HG02852 (cell line): ENCODE results near the gene DCAF15.

Source experiments
- ATAC-seq: cut with Tn5 transposase; IDR thresholded peaks from one replicate; pipeline ENCODE4 v1.9.1; 2021; ENCODE audit warnings: mild to moderate bottlenecking, moderate library complexity; ENCODE audit not compliant: unreplicated experiment

DCAF15 gene

GRCh38 chr19:13929956-13930355 lies 22.4 kb upstream of the DCAF15 start:
- ATAC-seq: no peak

GRCh38 chr19:13930402-13930801 lies 21.9 kb upstream of the DCAF15 start:
- no peak for ATAC-seq

- no peak for ATAC-seq
These were observed 20.7 kb upstream of the DCAF15 start for GRCh38 chr19:13931391-13932148.

DNA sequence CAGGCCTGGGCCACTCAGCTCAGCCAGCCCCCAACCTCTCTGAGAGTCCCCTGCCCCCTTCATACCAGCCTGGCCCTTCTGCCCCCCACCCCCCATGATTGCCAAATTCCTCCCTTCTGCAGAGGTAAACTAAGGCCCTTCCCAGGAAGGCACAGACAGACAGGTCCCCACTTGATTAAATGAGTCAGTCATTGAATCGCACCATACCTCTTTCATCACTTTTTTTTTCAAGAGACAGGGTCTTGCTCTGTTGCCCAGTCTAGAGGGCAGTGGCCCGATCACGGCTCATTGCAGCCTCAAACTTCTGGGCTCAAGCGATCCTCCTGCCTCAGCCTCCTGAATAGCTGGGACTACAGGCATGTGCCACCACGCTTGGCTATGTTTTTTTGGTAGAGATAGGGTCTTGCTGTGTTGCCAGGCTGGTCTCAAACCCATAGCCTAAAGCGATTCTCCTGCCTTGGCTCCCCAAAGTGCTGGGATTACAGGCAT lies 20.1 kb upstream of the DCAF15 start:
- ATAC-seq: no peak

DNA sequence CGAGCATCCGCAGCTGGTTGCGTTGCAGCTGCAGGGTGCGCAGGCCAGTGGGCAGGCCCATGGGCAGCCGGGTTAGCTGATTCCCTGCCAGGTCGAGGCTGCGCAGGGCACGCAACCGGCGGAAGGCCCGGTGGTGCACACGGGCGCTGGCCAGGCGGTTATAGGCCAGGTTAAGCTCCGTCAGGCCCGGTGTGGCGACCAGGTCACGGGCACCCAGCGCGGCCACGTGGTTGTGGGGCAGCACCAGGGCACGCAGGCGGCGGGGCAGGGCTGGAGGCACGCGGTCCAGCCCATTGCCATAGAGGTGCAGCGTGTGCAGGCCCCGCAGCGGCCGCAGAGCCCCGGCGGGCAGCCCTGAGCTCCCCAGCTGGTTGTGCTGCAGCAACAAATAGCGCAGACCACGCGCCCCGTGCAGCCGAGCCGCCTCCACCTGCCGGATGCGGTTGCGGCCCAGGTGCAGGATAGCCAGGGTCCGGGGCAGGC lies 19.4 kb upstream of the DCAF15 start:
- ATAC-seq: no peak

DNA sequence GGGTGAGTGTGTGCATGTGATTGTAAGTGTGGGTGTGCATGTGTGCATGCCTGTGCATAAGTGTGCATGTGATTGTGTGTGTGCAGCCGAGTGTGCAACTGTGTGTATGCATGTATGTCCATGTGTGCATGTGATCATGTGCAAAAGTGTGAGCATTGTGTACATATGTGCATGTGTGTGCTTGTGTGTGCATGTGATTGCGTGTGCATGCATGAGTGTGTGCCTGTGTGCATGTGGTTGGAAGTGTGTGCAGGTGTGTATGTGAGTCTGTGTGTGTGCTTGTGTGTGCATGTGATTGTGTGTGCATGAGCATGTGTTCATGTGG lies 17.6 kb upstream of the DCAF15 start:
- no peak for ATAC-seq

GRCh38 chr19:13935765-13936510 lies 16.4 kb upstream of the DCAF15 start:
- no peak for ATAC-seq

DNA sequence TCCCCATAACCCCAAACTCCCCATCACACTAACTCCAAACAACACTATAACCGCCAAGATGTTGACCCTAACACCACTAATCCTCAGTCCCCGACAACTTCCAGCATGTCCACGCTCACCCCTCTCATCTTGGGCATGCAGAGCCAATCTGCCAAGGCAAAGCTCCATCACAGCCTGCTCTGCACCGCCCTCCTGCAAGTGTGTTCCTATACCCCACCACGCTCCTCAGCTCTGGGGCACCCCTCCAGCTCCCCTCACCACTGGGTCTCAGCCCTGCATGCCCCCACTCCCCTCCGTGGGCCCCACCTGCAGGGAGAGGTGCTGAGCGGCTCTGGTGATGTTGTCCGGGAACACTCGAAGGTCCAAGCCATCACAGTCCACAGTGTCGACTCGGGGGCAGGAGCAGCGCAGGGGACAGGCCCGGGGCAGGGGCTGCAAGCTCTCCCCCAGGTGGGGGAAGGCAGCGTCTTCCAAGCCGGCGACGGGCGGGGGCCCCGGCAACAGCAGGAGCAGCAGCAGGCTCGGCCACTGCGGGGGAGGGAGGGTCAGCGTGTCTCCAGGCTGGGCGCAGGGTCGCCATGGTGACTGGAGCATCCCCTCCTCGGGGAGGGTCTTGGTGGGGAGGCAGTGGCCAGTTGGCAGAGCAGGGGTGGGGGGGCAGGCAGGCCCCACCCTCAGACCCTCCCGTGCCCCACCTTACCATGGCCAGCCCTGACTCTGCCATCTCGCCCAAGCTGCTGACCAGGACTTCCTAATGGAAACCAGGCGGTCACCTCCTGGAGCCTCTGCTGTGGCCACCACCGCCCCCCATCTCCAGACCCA lies 14.6 kb upstream of the DCAF15 start:
- no peak for ATAC-seq

GRCh38 chr19:13938301-13939064 lies 13.8 kb upstream of the DCAF15 start, which contains the start of gene PODNL1:
TSS of gene PODNL1 (minus strand) at chr19:13938417. CDS start at chr19:13938181, 236 bp downstream.
- no peak for ATAC-seq

- ATAC-seq: no peak
These were observed 10.2 kb upstream of the DCAF15 start for GRCh38 chr19:13942023-13942684.

DNA sequence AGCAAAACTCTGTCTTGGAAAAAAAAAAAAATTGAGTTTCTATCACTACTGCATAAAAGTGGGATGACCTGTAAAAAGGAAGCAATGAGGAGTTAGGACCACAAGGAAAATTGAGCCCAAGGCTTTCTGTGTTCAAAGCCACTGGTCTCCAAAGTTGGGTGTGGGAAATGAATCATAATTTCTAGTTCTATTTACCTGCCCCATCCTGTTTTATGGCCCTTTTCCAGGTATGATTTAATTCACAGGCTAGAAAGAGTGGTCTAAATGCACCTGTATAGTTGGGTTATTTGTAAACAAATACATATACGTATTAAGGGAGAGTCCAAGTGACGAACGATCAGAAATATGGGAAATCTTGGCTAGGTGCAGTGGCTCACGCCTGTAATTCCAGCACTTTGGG lies 5.9 kb upstream of the DCAF15 start:
- ATAC-seq: no peak

- no peak for ATAC-seq
These were observed 1.3 kb upstream of the DCAF15 start for GRCh38 chr19:13951043-13951442.

DNA sequence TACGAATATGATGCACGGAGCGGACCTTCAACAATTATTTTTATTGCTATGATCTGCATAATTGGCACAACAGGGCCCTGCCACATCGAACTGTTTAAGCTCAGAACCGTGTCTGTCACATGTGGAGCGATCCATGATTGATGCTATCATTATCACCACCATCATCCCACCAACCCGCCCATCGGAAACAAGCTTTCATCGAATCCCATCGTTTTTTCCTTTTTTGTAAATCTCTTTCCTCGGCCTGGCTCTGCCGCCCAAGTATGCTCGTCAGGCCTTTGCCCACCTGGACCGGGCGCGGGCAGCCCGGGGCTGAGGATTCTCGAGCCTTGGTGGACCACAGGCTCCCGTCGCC lies 533 bp upstream of the DCAF15 start:
- ATAC-seq: no peak

DNA sequence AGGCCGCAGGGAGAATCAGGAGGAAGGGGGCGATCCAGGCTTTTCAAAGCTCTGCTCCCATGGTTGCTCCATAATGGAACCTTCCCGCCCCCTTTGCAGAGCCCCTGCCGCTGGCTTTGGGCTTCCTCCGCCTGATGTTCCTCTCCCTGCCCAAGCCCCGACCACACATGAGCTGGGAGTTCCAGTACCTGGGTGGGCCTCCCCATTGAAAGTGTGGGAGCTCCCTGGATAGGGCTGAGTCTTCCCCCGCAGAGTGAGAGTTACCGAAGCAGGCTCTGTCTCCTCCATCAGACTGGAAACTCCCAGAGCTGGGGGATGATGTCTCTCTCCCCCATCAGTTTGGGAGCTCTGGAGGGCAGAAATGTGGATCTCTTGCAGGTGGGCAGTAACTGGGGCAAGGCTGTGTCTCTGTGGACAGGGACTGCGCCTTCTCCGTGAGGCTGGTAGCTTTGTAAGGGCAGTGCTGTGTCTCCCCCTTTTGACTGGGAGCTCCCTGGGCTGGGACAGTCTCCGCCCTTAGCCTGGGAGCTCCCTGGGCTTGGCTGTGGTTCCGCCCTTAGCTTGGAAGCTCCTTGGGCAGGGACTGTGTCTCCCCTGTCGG lies 722 bp downstream of the DCAF15 start:
- ATAC-seq: no peak

DNA sequence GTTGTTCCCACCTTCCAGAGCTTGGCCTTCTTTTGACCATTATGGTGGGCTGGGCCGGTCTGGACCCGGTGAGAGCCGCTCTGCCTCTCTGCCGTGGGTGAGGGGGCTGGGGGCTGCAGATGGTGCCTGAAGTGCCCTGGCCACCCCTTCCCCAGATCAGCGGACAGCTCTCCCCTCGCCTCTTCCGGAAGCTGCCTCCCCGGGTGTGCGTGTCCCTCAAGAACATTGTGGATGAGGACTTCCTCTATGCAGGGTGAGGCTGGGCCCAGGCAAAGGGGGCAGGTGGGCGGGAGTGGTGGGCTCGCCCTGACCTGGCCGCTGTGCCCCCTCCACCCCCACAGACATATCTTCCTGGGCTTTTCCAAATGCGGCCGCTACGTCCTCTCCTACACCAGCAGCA lies 1.9 kb downstream of the DCAF15 start:
- ATAC-seq: no peak

DNA sequence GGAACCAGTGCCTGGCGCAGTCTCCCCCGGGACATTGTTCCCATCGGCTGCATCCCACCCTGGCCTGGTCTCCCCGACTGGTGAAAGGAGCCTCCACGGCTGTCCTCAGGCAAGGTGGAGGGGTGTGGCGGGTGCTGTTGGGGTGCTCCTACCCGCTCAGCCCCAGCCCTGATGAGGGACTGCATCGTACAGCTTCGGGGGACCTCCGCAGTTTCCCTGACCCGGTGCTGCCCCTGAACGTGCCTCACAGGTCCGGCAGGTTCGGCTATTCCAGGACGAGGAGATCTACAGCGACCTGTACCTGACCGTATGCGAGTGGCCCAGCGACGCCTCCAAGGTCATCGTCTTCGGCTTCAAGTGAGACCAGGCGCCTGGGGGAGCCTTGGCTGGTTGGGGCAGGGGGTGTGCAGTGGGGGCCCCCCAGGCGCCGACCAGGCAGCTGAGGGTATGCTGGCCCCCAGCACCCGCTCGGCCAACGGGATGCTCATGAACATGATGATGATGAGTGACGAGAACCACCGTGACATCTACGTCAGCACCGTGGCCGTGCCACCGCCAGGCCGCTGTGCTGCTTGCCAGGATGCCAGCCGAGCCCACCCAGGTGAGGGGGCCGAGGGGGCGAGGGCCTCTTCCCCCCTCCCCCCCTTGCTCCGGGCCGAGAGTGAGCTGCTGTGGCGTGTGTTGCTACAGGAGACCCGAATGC lies 3.5 kb downstream of the DCAF15 start:
- no peak for ATAC-seq

- no peak for ATAC-seq
These were observed 4.0 kb downstream of the DCAF15 start for GRCh38 chr19:13956365-13956744.

DNA sequence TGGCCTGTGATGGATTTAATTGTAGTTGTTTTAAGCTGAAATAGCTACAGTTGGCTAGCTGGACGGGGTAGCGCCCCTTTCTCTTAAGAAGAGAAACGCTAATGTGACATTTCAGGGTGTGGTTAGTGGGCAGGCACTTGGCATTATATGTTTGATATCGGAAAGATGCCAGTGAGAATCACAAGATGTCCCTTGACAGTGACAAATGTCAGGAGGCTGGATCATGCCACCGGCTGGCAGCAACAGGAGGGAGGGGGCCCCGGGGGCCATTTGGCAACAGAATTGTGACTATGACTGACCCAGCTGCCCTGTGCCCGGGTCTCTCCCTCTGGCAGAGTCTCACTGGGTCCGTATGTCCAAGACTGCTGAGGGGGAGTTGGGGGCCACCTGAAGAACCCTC lies 4.7 kb downstream of the DCAF15 start:
- ATAC-seq: no peak

DNA sequence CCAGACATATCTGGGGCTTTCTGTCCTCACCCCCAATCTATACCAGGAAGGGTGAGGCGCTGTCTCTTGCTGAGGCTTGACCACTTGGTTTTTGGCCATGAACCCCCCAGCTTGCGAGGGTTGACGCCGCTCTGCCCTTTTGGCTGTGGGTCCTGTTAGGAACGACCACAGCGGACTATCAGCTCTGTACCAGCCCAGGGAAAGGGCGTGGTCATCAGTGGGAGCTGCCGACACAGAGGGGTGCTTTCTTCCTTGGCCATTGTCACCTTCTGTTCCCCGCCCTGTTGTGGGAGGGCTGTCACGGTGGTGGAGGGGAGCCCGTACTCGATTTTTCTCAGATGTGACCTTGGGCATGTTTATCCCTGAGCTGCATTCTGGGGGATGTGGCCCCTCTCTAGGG lies 5.7 kb downstream of the DCAF15 start:
- ATAC-seq: no peak
